ENCODE results near the gene TTC21A.
"Not testable (repeated sequence)": the region's sequence is repeated elsewhere in the genome, so short reads cannot be mapped to it uniquely, and the experiment has no call there.

The TTC21A gene

DNA sequence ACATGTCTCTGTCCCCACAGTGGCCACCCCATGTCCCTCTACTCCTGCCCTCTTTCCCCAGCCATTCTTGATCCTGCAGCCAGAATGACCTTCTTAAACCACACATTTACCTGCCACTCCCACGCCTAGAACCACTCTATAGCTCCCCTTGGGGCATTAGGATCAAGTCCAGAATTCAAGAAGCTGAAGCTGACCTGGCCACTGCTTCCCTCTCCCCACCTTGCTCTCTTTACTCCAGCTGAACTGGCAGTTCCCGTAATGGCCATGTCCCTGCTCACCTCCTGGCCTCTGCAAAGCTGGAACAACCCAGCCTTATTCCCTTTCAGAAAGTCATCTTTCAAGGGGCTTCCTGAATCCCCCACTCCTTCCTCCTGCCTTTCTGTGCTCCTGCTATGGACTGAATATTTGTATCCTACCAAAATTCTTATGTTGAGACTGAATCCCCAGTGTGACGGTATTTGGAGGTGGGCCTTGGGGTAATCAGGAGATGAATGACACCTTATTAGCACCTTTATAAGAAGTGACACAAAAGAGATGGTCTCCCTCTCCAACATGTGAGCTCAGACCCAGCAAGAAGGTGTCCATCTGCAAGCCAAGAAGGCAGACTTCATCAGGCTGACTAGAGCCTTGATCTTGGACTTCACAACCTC is 42.1 kb downstream of the TTC21A start:
- no peak for DNase-seq (ENCODE audit: low read depth)

DNA sequence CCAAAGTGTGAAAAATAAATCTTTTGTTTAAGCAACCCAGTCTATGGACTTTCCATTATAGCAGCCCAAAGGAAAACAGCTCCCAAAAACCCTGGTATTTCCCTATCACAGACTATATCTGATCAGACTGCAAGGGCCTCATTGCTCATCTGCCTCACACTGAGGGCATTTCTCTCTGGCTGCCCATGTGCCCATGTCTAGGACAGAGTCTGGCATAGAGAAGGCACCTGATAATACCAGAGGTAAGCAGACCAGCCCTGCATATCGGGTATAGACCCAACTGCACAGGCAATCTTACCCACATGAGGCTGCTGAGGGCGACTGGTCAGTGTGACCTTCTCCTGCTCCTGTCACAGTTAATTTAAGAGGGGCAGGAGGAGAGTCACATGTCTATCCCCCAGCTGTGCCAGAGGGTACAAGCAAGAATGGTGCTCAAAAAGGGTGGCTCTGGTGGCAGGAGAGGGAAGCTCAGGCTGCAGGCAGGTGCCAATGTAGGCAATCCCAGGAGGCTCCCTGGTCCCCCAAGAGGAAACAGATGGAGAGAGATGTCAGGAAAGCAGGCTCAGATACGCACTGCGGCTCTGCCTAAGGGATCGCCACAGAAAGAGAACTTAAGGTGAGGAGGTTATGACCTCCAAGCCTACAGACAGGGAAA is 42.8 kb downstream of the TTC21A start:
- DNase-seq (ENCODE audit: low read depth): no peak

DNA sequence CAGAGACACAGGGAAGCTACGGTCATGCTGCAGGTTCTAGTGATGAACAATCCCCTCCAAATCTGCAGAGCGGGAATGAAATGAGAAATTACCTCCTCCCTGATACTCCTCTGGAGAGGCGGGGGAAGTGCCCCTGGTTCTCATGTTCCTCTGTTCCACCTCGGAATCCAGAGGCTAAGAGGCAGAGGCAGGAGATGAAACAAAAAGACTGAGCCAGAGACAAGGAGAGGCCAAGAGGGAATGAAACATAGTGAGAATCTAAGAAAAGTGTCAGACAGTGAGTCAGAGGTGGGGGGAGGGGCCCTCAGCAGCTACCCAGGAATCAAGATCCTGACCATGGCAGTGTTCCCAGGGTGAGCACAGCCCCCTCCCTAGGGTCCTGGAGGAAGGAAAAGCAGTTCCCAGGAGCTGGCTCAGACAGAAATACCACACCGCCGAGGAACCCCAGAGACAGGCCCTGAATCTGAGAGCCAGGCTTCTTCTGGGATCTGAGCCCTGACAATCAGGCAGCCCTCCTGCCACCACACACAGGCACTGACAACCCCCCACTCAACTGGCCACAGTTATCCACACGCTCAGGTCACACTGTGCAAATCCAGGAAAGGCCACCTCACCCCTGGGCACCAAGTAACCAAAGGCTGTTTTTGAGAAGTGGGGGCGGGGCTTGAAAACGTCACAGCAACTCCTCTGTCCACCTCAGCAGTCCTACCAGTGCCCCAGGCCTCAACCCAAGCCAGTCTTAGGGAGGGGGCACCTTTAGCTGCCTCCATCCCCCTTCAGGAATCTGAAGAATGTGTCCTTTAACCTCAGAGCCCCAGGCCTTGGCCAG is 43.5 kb downstream of the TTC21A start:
- DNase-seq (ENCODE audit: low read depth): peak; percentile 90

DNA sequence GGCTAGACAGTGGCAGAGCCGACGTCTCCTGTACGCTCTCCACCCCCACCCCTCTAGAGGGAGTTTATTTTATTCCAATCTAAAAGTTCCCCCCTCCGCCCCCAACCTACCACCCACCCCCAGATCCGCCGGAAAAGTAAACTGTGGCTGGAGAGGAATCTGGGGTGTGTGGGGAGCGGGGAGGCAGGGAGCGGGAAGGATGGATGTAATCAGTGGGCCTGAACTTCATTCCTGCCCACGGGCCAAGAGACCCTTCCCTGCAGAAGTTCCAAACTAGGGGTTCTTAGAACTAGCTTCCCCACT is 46.4 kb downstream of the TTC21A start:
- no peak for DNase-seq (ENCODE audit: low read depth)

DNA sequence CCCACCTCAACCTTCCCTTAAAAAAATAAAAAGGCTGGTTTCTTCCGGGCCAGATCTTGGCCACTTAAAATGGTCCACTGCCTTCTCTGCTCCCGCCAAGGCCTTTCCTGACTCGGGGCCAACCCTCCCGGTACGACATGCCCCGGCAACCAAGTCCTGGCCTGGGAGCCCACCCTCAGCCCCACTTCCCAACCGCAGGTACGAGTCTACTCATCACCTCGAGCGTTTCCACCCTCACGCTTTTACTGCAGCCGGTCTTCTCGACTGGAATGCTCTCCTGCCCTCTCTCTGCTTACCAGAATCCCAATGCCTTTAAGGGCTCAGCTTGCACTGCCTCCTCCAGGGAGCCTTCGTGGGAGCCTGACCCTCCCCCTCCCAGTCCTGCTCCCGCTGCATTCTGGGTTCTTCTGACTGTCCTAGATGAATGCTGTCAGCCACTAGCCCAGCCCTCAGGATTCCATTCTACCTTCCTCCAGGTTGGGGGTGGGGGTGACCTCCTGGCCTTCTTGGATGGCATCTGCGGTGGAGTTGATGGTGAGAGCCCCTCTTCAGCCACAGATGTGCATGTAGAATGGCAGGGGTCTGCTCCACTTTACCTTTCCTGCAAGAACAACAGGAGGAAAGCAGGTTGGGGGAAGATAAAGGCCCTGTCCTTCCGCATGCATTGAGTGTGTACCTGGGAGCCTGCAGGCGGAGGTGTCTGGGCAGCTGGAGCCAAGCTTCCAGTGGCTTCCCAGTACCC is 47.0 kb downstream of the TTC21A start:
- DNase-seq (ENCODE audit: low read depth): no peak

DNA sequence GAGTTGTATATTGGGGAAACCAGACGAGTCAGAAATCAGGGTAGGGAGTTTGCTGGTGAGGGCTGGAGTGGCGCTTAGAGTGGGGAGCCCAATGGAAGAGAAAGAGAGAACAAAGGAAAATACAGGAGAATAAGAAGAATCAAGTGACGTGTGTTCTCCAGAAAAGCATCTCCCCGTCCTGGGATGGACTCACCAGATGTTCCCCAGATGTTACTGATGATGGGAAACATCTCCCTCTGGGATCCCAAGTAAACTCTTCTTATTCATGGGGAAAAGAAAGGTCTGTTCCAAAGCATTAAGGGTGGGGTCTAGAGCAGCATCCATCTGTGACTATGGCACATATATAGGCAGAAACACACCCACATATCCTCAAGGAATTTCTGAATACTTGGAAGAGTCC is 48.9 kb downstream of the TTC21A start:
- peak; percentile 62 for DNase-seq (ENCODE audit: low read depth)

DNA sequence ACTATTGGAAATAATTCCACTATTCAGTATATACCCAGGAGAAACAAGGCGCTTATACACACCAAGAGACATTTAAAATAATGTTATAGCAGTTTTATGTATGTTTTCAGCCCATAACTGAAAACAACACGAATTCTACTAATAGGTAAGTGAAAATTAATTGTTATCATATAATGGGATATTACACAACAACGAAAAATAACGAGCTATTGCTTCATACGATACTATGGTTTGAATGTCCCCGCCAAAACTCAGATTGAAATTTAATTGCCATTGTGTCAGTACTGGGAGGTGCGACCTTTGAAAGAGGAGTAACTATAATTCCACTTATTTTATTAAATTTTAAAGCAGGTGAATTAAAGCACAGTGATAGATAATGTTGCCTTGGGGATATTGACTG is 49.9 kb downstream of the TTC21A start:
- DNase-seq (ENCODE audit: low read depth): no peak

DNA sequence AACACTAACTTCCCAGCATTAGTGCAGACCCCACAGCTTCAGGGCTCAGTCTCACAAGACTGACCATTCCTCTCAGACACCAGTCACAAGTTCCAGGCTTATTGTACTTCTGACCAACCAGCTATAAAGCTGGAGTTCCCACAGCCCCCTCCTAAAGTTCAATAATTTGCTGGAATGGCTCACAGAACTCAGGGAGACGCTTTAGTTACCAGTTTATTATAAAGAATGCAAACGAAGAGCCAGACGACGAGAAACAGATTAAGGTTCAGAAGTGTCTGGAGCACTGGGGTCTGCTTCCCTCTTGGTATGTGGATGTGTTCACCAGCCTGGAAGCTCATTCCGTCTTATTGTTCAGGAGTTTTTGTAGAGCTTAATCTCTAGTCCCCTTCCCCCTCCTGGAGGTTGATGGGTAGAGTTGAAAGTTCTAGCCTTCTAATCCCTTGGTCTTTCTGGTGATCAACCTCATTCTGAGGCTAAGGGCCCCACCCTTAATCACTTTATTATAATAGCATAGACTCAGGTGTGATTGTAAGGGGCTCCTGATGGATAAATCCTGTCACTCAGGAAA is 50.8 kb downstream of the TTC21A start:
- no peak for DNase-seq (ENCODE audit: low read depth)

DNA sequence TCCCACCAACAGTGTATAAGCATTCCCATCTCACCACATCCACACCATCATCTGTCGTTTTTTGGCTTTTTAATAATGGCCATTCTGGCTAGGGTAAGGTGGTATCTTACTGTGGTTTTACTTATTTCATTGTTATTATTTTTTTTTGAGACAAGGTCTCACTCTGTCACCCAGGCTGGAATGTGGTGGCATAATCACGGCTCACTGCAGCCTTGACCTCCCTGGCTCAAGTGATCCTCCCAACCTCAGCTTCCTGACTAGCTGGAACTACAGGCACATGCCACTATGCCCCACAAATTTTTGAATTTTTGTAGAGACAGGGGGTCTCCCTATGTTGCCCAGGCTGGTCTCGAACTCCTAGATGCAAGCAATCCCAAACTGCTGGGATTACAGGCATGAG is 56.9 kb downstream of the TTC21A start:
- no peak for DNase-seq (ENCODE audit: low read depth)

DNA sequence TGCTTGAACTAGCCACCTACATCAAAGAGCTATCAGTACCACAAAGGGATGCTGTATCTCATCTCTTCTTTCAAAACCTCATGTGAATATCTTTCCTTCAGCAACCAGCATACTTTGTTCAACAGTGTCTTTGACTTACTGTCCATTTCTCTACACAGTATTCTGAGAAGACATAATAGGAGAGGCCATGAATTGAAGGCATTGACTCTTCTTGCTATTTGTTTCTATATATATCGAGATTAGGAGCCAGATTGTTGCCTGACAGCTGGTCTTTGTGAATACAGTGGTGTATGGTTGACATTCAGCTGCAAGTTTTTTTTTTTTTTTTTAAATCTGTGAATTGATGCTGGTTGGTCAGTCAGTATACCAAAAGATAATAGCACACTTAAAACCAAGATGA is 58.0 kb downstream of the TTC21A start:
- no peak for DNase-seq (ENCODE audit: low read depth)

DNA sequence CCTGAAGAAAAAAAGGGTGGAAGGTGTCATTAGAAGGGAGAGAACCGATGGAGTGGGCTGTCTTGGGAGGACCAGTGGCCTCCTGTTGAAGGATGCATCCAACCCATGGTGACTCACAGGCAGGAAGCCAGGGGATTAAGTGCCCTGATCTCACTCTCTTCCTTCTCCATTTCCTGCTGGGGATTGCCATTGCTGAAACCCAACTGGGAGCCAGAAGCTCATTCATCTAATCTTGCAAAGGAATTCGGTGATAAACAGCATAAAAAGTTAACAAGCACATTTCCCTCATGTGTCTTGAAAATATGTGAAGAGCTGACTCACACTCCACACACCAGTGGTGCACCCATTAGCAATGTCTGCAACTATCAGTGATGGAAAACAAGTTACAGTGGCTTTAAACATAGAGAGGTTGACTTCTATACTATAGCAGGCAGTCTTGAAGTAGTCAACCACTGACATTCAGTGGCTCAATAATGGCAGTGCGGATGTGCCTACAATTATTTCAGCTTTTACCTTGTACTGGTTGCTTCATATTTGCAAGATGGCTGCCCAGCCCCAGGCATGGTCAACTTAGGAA is 58.7 kb downstream of the TTC21A start:
- peak; percentile 29 for DNase-seq (ENCODE audit: low read depth)

DNA sequence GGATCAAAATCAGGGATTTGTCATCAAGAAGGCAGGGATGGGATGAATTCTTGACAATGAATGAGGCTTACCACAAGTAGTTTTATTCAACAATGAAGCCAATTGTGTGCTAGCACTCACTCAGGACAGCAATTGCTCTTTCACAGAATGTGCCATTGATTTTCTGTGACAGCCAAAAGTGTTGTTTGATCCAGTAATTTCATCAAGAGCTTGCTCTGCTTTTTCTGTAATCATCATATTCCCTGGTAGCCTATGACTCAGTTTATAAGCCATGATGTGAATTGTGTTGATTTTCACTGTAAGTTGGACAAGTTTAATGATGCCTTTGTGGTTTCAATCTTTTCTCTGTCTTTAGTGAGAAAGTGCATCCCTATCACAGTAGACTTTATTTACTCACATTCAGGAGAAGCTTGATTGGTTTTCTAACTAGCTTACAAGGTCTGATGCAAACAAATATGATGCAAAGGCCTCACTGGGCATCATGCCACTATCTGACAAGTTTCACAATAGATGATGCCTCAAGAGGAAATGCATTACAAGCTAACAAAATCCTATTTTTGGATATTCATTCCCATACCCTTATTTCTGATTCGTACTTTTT is 59.6 kb downstream of the TTC21A start:
- DNase-seq (ENCODE audit: low read depth): peak; percentile 97

DNA sequence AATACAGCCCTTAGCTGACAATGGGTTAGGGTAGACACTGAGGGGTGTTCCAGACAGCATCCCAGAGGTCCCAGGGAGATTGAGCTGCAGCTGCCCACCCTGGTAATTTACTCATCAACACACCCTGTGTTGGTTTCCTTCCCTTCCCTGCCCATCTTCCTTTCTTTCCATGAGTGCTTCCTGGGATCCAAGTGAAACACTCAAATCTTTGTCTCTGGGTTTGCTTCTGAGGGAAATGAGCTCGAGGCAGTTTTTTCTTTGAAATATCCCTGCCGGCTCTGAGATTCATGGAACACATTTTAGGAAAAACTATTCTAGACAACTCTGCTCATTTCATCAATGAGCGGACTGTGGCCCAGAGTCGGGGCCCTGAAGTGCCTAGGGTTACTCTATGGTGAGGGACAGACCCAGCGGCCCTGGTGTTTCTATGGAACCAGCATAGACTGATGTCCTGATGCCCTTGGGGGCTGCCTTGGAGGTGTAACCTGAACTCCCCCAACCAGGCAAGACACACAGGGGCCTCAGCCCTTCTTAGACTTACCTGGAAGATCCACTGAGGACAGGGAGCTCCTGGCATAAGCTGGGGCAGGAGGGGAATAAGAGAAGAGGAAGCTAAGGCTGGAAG is 60.8 kb downstream of the TTC21A start:
- no peak for DNase-seq (ENCODE audit: low read depth)

DNA sequence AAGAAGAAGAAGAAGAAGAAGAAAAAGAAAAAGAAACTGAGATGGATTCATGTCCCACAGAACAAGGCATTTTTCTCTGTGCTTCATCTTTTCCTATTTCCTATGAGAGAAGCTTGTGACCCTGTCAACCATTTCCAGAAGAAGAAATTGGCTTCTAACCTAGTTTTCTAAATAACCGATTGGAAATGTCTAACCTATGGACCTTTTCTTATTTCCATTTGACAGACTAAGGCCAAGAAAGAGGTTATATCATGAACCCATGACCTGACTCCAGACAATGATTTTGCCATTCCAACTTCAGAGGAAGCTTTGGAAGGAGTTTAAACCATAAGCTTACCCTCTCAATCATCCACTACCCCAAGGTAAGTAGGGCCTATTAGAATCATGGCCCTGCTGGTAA is 62.2 kb downstream of the TTC21A start:
- DNase-seq (ENCODE audit: low read depth): no peak

DNA sequence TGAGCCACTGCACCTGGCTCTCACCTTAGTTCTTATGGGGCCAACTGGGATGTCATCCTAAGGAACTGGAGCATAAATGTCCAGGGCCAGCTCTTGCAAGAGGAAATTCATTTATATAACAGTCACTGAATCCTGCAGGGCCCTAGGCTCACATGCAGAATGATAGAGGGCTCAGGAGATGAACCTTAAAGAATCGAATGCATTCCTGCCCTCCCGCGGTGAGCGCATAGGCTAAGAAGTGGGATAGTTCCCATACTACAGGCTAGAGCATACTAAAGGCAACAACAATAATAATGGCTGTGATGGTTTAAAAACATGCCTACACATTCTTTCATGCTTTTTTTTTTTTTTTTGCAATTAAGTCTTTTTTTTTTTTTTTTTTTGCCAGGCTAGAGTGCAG is 63.0 kb downstream of the TTC21A start:
- DNase-seq (ENCODE audit: low read depth): no peak

DNA sequence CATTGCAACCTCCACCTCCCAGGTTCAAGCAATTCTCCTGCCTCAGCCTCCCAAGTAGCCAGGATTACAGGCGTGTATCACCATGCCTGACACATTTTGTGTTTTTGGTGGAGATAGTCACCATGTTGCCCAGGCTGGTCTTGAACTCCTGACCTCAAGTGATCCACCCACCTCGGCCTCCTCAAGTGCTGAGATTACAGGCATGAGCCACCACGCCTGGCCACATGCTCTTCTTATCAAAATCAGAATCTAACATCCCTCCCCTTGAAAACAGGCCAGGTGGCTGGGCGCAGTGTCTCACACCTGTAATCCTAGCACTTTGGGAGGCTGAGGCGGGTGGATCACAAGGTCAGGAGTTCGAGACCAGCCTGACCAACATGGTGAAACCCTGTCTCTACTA is 63.4 kb downstream of the TTC21A start:
- DNase-seq (ENCODE audit: low read depth): not testable (repeated sequence)

DNA sequence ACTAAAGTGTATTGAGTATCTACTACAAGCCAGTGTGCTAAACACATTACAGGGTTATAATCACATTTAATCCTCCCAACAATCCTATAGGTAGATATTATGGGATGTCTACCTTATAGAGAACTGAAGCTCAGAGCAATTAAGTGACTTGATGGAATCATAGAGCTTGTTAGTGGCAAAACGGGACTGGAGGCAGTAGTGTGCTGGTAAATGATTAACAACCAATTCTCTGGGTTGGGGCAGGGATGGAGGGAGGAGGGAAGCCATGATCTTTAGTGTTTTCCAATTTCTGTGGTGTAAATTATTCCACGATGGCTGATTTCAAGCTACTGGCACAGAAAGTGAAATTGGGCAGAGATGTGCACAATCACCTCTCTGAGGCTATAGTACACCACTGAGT is 64.4 kb downstream of the TTC21A start:
- no peak for DNase-seq (ENCODE audit: low read depth)

DNA sequence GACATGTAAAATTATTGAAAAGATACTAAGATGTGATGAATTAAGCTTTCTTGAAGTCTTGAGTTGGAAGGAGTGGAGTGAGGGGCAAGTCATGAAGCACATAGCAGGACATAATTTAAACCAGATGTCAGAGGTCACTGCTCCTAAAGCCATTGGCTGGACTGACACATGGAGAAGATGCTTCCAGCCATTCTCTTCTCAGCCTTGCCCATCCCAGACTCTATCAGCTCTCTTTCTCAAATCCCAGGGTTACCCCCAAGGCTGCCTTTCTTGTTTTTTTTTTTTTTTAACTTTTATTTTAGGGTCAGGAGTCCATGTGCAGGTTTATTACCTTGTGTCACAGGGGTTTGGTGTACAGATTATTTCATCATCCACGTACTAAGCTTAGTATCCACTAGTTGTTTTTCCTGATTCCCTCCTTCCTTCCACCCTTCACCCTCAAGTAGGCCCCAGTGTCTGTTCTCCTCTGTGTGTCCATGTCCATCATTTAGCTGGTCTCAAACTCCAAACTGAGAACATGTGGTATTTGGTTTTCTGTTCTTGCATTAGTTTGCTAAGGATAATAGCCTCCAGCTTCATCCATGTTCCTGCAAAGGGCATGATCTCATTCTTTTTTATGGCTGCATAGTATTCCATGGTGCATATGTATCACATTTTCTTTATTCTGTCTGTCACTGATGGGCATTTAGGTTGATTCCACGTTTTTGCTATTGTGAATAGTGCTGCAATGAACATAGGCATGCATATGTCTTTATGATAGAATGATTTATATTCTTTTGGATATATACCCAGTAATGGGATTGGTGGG is 66.0 kb downstream of the TTC21A start:
- no peak for DNase-seq (ENCODE audit: low read depth)

DNA sequence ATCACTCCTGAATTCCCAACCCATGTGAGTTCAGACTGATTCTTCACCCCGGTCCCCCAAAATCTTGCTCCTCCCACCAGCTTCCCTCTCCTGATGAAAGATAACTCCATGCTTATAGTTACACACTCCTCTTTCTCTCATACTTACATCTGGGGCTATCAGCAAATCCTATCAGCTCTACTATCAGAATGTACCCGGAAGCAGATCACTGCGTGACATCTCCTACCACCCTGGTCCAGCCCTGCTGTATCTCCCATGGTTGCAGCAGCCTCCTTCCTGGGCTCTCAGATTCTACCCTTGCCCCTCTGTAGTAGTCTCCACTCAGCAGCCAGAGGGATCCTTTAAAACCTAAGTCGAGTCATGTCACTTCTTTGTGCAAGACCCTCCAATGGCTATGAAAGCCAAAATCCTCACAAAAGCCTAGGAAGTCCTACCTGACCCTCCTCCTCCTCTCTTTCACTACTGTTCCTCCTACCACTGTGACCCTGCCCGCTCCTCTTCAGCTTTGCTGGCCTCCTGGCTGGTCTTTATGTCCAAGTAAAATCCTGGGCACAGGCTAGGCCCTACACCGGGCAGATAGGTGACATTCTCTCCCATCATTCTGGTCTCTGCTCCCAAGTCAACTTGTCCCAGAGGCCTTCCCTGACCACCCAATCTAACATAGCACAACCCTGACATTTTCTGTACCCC is 68.7 kb downstream of the TTC21A start:
- DNase-seq (ENCODE audit: low read depth): no peak

Measured in fibroblast of gingiva (primary cell).